ENCODE data around the gene NUP214.
"Not testable (repeated sequence)": the region's sequence is repeated elsewhere in the genome, so short reads cannot be mapped to it uniquely, and the experiment has no call there.

NUP214 gene

DNA sequence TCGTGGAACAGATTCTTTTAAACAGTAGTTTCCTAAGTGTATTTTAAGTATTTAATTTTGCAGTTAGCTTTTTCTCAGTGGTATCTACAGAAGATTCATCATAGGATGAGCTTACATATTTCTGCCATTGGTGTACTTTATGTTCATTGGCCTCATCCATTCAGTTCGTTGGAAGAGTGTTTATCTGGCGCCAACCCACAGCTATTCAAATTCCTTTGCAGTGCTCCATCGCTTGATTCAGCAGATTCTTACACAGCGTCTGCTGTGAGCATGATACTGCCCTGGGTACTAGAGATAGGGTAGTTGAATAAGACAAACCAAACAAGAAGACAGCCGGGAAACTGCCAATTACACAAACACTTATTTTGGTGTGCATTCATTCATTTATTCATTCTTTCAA lies 55.1 kb downstream of the NUP214 start:
- H3K27ac Mint-ChIP-seq, result no peak overlapping the region
- H3K27me3 Mint-ChIP-seq, result no peaks in the 10 kb centered on the region
- no peaks in the 10 kb centered on the region for H3K9me3 Mint-ChIP-seq
- H3K4me3 Mint-ChIP-seq, result no peak overlapping the region
- H3K36me3 Mint-ChIP-seq (ENCODE audit: low read depth), result peaks cover 72% of the 10 kb centered on the region
- H3K4me1 Mint-ChIP-seq (ENCODE audit: low read depth), result peaks cover 19% of the 10 kb centered on the region

DNA sequence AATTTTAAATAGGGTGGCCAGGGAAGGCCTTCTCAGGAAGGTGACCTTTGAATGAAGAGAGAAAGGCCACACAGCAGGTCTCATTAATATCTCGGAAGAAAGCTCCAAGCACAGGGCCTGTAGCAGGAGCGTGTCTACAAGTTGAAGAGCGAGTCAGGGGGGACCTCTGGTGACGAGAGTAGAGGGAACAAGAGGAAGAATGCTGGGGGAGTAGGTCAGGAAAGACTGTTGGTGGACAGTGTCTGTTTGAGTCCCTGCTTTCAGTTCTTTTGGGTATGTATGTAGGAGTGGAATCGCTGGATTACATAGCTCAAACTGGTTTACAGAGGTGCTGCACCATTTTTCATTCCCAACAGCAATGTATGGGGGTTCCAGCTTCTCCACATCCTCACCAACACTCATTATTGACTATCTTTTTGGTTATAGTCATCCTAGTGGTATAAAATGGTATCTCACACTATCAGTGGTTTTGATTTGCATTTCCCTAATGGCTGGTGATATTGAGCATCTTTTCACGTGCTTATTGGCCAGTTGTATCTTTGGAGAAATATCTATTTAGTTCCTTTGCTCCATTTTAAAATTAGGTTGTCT lies 55.8 kb downstream of the NUP214 start:
- Mint-ChIP-seq H3K4me3 (no peak overlapping the region), H3K4me1 (ENCODE audit: low read depth) (peaks cover 21% of the 10 kb centered on the region), H3K27ac (no peak overlapping the region), H3K36me3 (ENCODE audit: low read depth) (peaks cover 72% of the 10 kb centered on the region), H3K9me3 (no peaks in the 10 kb centered on the region), H3K27me3 (no peaks in the 10 kb centered on the region)

- Mint-ChIP-seq H3K36me3 (ENCODE audit: low read depth) (peaks cover 78% of the 10 kb centered on the region), H3K4me1 (ENCODE audit: low read depth) (peaks cover 3% of the 10 kb centered on the region), H3K27me3 (no peaks in the 10 kb centered on the region), H3K27ac (no peak overlapping the region), H3K4me3 (no peak overlapping the region), H3K9me3 (no peaks in the 10 kb centered on the region)
Observed at GRCh38 chr9:131185924-131186323, 60.5 kb downstream of the NUP214 start.

DNA sequence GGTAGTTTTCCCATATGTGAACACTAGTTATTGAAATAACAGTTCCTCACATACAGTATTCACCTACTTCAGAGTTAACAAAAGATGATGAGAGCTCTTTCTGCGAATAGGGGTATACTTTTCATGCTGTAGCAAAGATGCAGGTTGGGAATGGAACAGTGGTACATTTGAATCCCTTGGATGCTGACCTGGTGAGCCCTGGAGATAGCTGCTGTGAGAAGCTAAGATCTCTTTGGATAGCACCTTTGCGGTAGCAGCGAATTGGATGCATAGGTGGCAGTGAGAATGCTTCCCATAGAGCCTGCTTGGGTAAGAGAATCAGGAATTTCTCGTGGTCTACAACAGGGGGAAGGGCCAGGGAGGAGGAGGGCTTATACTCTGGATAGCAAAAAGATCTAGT lies 61.2 kb downstream of the NUP214 start:
- no peaks in the 10 kb centered on the region for H3K9me3 Mint-ChIP-seq
- H3K27me3 Mint-ChIP-seq, result no peaks in the 10 kb centered on the region
- H3K27ac Mint-ChIP-seq, result no peak overlapping the region
- no peak overlapping the region for H3K4me3 Mint-ChIP-seq
- peaks cover 3% of the 10 kb centered on the region for H3K4me1 Mint-ChIP-seq (ENCODE audit: low read depth)
- H3K36me3 Mint-ChIP-seq (ENCODE audit: low read depth), result peaks cover 77% of the 10 kb centered on the region

- H3K4me3 Mint-ChIP-seq, result no peak overlapping the region
- H3K27me3 Mint-ChIP-seq, result no peaks in the 10 kb centered on the region
- peaks cover 75% of the 10 kb centered on the region for H3K36me3 Mint-ChIP-seq (ENCODE audit: low read depth)
- H3K9me3 Mint-ChIP-seq, result no peaks in the 10 kb centered on the region
- peaks cover 3% of the 10 kb centered on the region for H3K4me1 Mint-ChIP-seq (ENCODE audit: low read depth)
- H3K27ac Mint-ChIP-seq, result no peak overlapping the region
Observed at GRCh38 chr9:131187957-131188356, 62.6 kb downstream of the NUP214 start.

DNA sequence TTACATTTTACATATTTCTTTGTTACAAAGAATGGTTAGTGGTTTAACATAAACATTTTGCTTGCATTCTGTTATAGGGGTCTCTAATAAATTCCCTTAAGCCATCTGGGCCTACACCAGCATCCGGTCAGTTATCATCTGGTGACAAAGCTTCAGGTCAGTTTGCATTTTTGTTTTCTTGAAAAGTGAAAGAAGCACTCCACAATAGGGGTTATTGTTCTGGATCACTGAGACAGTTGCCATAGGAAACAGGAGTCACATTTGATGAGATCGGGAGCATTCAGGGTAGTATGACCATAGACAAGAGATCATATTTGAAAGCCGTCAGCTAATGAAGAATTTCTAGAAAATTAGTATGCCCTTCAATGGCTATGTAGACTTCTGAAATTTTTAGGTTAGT lies 63.6 kb downstream of the NUP214 start:
- H3K27ac Mint-ChIP-seq, result no peak overlapping the region
- peaks cover 79% of the 10 kb centered on the region for H3K36me3 Mint-ChIP-seq (ENCODE audit: low read depth)
- H3K4me1 Mint-ChIP-seq (ENCODE audit: low read depth), result peaks cover 3% of the 10 kb centered on the region
- no peaks in the 10 kb centered on the region for H3K27me3 Mint-ChIP-seq
- no peak overlapping the region for H3K4me3 Mint-ChIP-seq
- H3K9me3 Mint-ChIP-seq, result no peaks in the 10 kb centered on the region

- Mint-ChIP-seq H3K4me3 (no peak overlapping the region), H3K27me3 (no peaks in the 10 kb centered on the region), H3K4me1 (ENCODE audit: low read depth) (peaks cover 3% of the 10 kb centered on the region), H3K27ac (no peak overlapping the region), H3K9me3 (no peaks in the 10 kb centered on the region), H3K36me3 (ENCODE audit: low read depth) (peaks cover 81% of the 10 kb centered on the region)
Observed at GRCh38 chr9:131190191-131190590, 64.8 kb downstream of the NUP214 start.

DNA sequence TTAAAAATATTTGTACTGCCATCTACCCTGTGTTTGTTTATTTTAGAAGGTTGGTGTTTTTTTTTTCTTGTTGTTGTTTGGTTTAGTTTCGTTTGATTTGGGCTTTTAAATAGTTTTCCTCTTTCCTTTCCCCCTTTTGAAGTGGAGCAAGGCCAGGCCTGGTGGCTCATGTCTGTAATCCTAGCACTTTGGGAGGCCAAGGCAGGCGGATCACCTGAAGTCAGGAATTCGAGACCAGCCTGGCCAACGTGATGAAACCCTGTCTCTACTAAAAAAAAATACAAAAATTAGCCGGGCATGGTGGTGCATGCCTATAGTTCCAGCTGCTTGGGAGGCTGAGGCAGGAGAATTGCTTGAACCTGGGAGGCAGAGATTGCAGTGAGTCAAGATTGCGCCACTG lies 65.6 kb downstream of the NUP214 start:
- H3K36me3 Mint-ChIP-seq (ENCODE audit: low read depth), result peaks cover 77% of the 10 kb centered on the region
- not testable (repeated sequence) for H3K4me1 Mint-ChIP-seq (ENCODE audit: low read depth); H3K27me3 Mint-ChIP-seq; H3K9me3 Mint-ChIP-seq; H3K27ac Mint-ChIP-seq; H3K4me3 Mint-ChIP-seq

GRCh38 chr9:131191857-131192256 lies 66.5 kb downstream of the NUP214 start:
- no peaks in the 10 kb centered on the region for H3K4me1 Mint-ChIP-seq (ENCODE audit: low read depth)
- peaks cover 76% of the 10 kb centered on the region for H3K36me3 Mint-ChIP-seq (ENCODE audit: low read depth)
- no peak overlapping the region for H3K4me3 Mint-ChIP-seq
- H3K9me3 Mint-ChIP-seq, result no peaks in the 10 kb centered on the region
- no peaks in the 10 kb centered on the region for H3K27me3 Mint-ChIP-seq
- H3K27ac Mint-ChIP-seq, result no peak overlapping the region

- Mint-ChIP-seq H3K27ac (no peak overlapping the region), H3K27me3 (no peaks in the 10 kb centered on the region), H3K36me3 (ENCODE audit: low read depth) (peaks cover 77% of the 10 kb centered on the region), H3K4me3 (no peak overlapping the region), H3K9me3 (no peaks in the 10 kb centered on the region), H3K4me1 (ENCODE audit: low read depth) (no peaks in the 10 kb centered on the region)
Observed at GRCh38 chr9:131193051-131193450, 67.7 kb downstream of the NUP214 start.

DNA sequence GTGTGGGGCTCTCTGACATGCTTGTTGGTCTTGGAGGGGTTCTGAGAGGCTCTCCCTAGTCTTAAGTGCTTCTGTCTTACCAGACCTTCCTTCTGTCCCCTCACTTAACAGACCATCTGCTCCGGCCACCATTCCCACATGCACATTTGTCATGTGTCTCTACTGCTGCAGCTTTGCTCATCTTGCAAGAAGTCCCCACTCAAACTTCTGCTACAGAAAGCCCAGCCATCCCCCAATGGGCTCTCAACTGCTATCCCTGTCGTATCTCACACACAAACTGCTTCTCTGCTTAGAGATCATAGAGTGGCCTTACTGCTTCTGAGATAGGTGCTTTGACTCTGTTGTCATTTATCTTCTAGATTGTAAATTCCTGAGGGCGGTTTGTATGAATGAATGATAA lies 69.4 kb downstream of the NUP214 start:
- Mint-ChIP-seq H3K27ac (no peak overlapping the region), H3K4me1 (ENCODE audit: low read depth) (no peaks in the 10 kb centered on the region), H3K36me3 (ENCODE audit: low read depth) (peaks cover 78% of the 10 kb centered on the region), H3K4me3 (no peak overlapping the region), H3K27me3 (no peaks in the 10 kb centered on the region), H3K9me3 (no peaks in the 10 kb centered on the region)

- Mint-ChIP-seq H3K9me3 (no peaks in the 10 kb centered on the region), H3K4me1 (ENCODE audit: low read depth) (no peaks in the 10 kb centered on the region), H3K4me3 (no peak overlapping the region), H3K27me3 (no peaks in the 10 kb centered on the region), H3K27ac (no peak overlapping the region), H3K36me3 (ENCODE audit: low read depth) (peaks cover 85% of the 10 kb centered on the region)
Observed at GRCh38 chr9:131197160-131197911, 72.0 kb downstream of the NUP214 start.

- no peak overlapping the region for H3K4me3 Mint-ChIP-seq
- H3K36me3 Mint-ChIP-seq (ENCODE audit: low read depth), result peaks cover 76% of the 10 kb centered on the region
- H3K9me3 Mint-ChIP-seq, result no peaks in the 10 kb centered on the region
- no peak overlapping the region for H3K27ac Mint-ChIP-seq
- no peaks in the 10 kb centered on the region for H3K4me1 Mint-ChIP-seq (ENCODE audit: low read depth)
- H3K27me3 Mint-ChIP-seq, result no peaks in the 10 kb centered on the region
Observed at GRCh38 chr9:131198041-131198715, 72.8 kb downstream of the NUP214 start.

DNA sequence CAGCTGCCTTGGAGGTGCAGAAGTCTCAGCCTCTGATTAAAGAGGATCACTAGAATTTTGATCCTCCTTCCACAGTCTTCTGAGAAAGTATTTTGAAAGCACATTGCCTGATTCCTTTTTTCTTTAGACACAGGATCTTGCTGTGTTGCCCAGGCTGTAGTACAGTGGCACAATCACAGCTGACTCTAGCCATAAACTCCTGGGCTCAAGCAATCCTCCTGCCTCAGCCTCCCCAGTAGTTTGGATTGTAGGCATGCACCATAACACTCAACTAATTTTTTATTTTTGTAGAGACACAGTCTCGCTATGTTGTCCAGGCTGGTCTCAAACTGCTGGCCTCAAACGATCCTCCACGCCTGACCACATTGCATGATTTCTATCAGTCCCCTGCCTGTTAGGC lies 76.5 kb downstream of the NUP214 start:
- H3K4me3 Mint-ChIP-seq, result no peak overlapping the region

GRCh38 chr9:131203431-131204218 lies 78.2 kb downstream of the NUP214 start:
- Mint-ChIP-seq H3K36me3 (ENCODE audit: low read depth) (peaks cover 76% of the 10 kb centered on the region), H3K27ac (no peak overlapping the region), H3K9me3 (no peaks in the 10 kb centered on the region)

More for the DNA sequence above, 76.5 kb downstream of the NUP214 start:
- H3K36me3 Mint-ChIP-seq (ENCODE audit: low read depth), result peaks cover 76% of the 10 kb centered on the region
- H3K9me3 Mint-ChIP-seq, result no peaks in the 10 kb centered on the region
- H3K4me1 Mint-ChIP-seq (ENCODE audit: low read depth), result no peaks in the 10 kb centered on the region
- no peak overlapping the region for H3K27ac Mint-ChIP-seq
- no peaks in the 10 kb centered on the region for H3K27me3 Mint-ChIP-seq

More at GRCh38 chr9:131203431-131204218, 78.2 kb downstream of the NUP214 start:
- no peaks in the 10 kb centered on the region for H3K4me1 Mint-ChIP-seq (ENCODE audit: low read depth)
- no peak overlapping the region for H3K4me3 Mint-ChIP-seq
- H3K27me3 Mint-ChIP-seq, result no peaks in the 10 kb centered on the region
